K562 (cell line): Measurements from ENCODE around the gene ETS2. TPM values are rescaled to one million over a fixed set of nuclear protein-coding genes. Genes with fewer than 3 reads are reported as not detected.
A peak's percentile ranks its signal among the peaks of the same experiment; 100 is the strongest.

ENCODE experiments used
- CBFB ChIP-seq: sonication (generic); formaldehyde crosslinking; IDR thresholded peaks from 2 replicates; pipeline ENCODE4 v1.4.0; 2020; ENCODE audit warnings: mild to moderate bottlenecking, missing genetic modification reagents
- DIDO1 ChIP-seq: fragments of 450-650 bp; IDR thresholded peaks from 2 replicates; pipeline ENCODE4 v1.6.1; 2016; ENCODE audit warnings: low read depth, missing biosample characterization, missing genetic modification characterization
- ETV6 ChIP-seq, 3 experiments: fragments of 150-350 bp in 1 of 3; sonication (generic) in 1 of 3; formaldehyde crosslinking in 1 of 3; IDR thresholded peaks; 2 replicates each; pipeline versions ENCODE4 v1.6.1 to v1.8.0; 2014 to 2022; ENCODE audit warnings: borderline replicate concordance in 2 of 3, low read depth in 2 of 3, antibody characterized with exemption in 1 of 3, low read length in 1 of 3, mild to moderate bottlenecking in 1 of 3, missing genetic modification reagents in 1 of 3
- EZH2 ChIP-seq: IDR thresholded peaks from 2 replicates; pipeline ENCODE4 v1.6.1; 2012; ENCODE audit warnings: low read depth, mild to moderate bottlenecking, inconsistent platforms, low read length, borderline replicate concordance
- IFI16 ChIP-seq: fragments of 250-450 bp; sonication (Bioruptor Pico); IDR thresholded peaks from 2 replicates; pipeline ENCODE4 v2.1.2; 2022; ENCODE audit warnings: mild to moderate bottlenecking, inconsistent platforms
- NCOA1 ChIP-seq: fragments of 450-650 bp; IDR thresholded peaks from 2 replicates; pipeline ENCODE4 v1.6.1; 2016; ENCODE audit warnings: low read depth
- NCOA4 ChIP-seq: fragments of 450-650 bp; IDR thresholded peaks from 2 replicates; pipeline ENCODE4 v1.6.1; 2018; ENCODE audit warnings: mild to moderate bottlenecking; ENCODE audit not compliant: partially characterized antibody
- NELFE ChIP-seq: IDR thresholded peaks from 2 replicates; pipeline ENCODE4 v1.6.1; 2011; ENCODE audit warnings: mild to moderate bottlenecking; ENCODE audit not compliant: insufficient read depth, insufficient read length
- POLR2AphosphoS5 ChIP-seq: IDR thresholded peaks from 2 replicates; pipeline ENCODE4 v1.6.1; 2011; ENCODE audit warnings: mild to moderate bottlenecking, low read depth, low read length, moderate library complexity; ENCODE audit not compliant: control insufficient read depth, insufficient read depth
- RBM15 ChIP-seq: fragments of 200-400 bp; formaldehyde crosslinking; IDR thresholded peaks from 2 replicates; pipeline ENCODE4 v1.6.1; 2018; ENCODE audit warnings: mild to moderate bottlenecking, low read length, moderate library complexity; ENCODE audit not compliant: insufficient read depth
- RFX7 ChIP-seq: fragments of 250-450 bp; sonication (Bioruptor Pico); IDR thresholded peaks from 2 replicates; pipeline ENCODE4 v1.5.1; 2021; ENCODE audit warnings: mild to moderate bottlenecking
- SETDB1 ChIP-seq: IDR thresholded peaks from one replicate; pipeline ENCODE4 v1.6.1; 2012; ENCODE audit warnings: low read length, control low read depth, inconsistent platforms
- TAF7 ChIP-seq: fragments of 450-650 bp; IDR thresholded peaks from 2 replicates; pipeline ENCODE4 v1.6.1; 2016; ENCODE audit warnings: missing genetic modification characterization, missing compliant biosample characterization
- TAF9B ChIP-seq: fragments of 450-650 bp; IDR thresholded peaks from 2 replicates; pipeline ENCODE4 v1.6.1; 2018; ENCODE audit warnings: mild to moderate bottlenecking; ENCODE audit not compliant: partially characterized antibody
- WHSC1 ChIP-seq: IDR thresholded peaks from one replicate; pipeline ENCODE4 v1.6.1; 2012; ENCODE audit warnings: low read length, control low read depth, inconsistent platforms
- ZBTB17 ChIP-seq: fragments of 450-650 bp; formaldehyde crosslinking; IDR thresholded peaks from 2 replicates; pipeline ENCODE4 v1.4.0; 2020; ENCODE audit warnings: mild to moderate bottlenecking
- ZNF780A ChIP-seq: fragments of 250-450 bp; sonication (Bioruptor Pico); IDR thresholded peaks from 2 replicates; pipeline ENCODE4 v1.5.0; 2021; ENCODE audit warnings: mild to moderate bottlenecking
- ZNF830 ChIP-seq: fragments of 250-450 bp; sonication (Bioruptor Pico); IDR thresholded peaks from 2 replicates; pipeline ENCODE4 v1.5.0; 2021; ENCODE audit warnings: mild to moderate bottlenecking
- polyA plus RNA-seq, 8 experiments: library from polyadenylated mRNA; depleted of rRNA in 4 of 8; stranded (reverse) in 5 of 8; unstranded in 3 of 8; fragments of >200 nt; fragmentation: Nextera tagmentation in 2 of 8; fragmentation: Illumina TruSeq in 1 of 8; extraction: Ambion mirVana in 2 of 8; extraction: Trizol in 1 of 8; gene quantifications; 2 replicates each; pipeline versions ENCODE4 v1.2.1 to v1.2.3, GENCODE V29; 2011 to 2014; ENCODE audit warnings: inconsistent platforms in 1 of 8, missing spikeins in 1 of 8
- total RNA-seq, 7 experiments: library from RNA; depleted of rRNA in 6 of 7; stranded (reverse); fragments of >200 nt in 6 of 7; fragmentation: Illumina TruSeq in 2 of 7; extraction: Trizol in 2 of 7; gene quantifications; 2 replicates each; pipeline versions ENCODE4 v1.2.1 to v1.2.3, GENCODE V29; 2011 to 2021; ENCODE audit warnings: low replicate concordance in 1 of 7
- TF ChIP-seq, protein P1 (sequence below): fragments of 450-650 bp; IDR thresholded peaks from 2 replicates; pipeline ENCODE4 v1.6.1; 2014; ENCODE audit warnings: low read depth, mild to moderate bottlenecking, moderate library complexity, borderline replicate concordance
- TF ChIP-seq, protein P2 (sequence below): sonication (generic); formaldehyde crosslinking; IDR thresholded peaks from 2 replicates; pipeline ENCODE4 v1.8.0; 2023; ENCODE audit warnings: missing genetic modification reagents, mild to moderate bottlenecking, borderline replicate concordance
- TF ChIP-seq, protein P3 (sequence below): fragments of 250-450 bp; sonication (Bioruptor Pico); IDR thresholded peaks from 2 replicates; pipeline ENCODE4 v1.4.0; 2020; ENCODE audit warnings: mild to moderate bottlenecking, moderate library complexity

ETS2 gene
- total and polyA plus RNA-seq, 9 of the 15 experiments (the other 6 are each of a cell fraction or from before 2014, with no cell fraction given), result 1.7 to 24.4 (median 12.2) TPM

DNA sequence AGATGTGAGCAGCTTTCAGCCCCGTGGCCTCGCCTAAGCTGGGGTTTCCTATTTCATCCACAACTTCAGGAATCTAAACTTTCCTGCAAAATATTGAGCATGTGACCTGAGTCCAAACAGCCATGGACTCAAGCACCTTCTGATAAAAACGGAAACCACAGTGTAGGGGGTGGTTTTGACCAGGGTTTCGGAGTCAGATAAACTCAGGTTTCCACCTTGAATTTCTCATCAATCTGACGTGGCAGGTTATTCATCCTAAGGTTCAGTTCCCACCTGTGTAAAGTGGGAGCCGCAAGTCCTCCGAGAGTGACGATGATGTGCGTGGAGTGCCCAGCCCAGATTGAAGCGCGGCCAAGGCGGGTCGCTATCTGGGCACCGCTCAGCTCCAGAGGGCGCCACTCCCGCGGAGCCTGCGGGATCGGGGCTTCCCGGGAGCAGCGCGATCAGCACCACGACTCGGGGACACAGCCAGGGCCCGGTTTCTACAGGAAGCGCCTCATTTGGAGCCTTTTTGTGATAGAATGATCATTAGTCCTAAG lies 871 bp upstream of the ETS2 start (continued):
- TF ChIP-seq POLR2AphosphoS5 (no peak), RFX7 (CRISPR knock-in tag) (no peak), RBM15 (no peak), ZNF830 (CRISPR knock-in tag) (no peak), SETDB1 (no peak), IFI16 (CRISPR knock-in tag) (no peak), ETV6 (IDR thresholded peaks at IDR 0.05; ENCODE audit: borderline replicate concordance in 1 of 2, low read depth in 2 of 2, low read length in 1 of 2) (no peak; a peak in 1 of 4 replicates), ETV6 (CRISPR knock-in tag; IDR thresholded peaks at IDR 0.05; ENCODE audit: borderline replicate concordance) (no peak), TAF7 (no peak), ZBTB17 (no peak; the same call in 1 of the 2 replicates), EZH2 (no peak), DIDO1 (tag) (no peak), WHSC1 (no peak), NCOA1 (no peak), ZNF780A (CRISPR knock-in tag) (no peak), CBFB (CRISPR knock-in tag) (no peak), NCOA4 (no peak), NELFE (no peak), TAF9B (no peak)
- TF ChIP-seq, protein P1, sequence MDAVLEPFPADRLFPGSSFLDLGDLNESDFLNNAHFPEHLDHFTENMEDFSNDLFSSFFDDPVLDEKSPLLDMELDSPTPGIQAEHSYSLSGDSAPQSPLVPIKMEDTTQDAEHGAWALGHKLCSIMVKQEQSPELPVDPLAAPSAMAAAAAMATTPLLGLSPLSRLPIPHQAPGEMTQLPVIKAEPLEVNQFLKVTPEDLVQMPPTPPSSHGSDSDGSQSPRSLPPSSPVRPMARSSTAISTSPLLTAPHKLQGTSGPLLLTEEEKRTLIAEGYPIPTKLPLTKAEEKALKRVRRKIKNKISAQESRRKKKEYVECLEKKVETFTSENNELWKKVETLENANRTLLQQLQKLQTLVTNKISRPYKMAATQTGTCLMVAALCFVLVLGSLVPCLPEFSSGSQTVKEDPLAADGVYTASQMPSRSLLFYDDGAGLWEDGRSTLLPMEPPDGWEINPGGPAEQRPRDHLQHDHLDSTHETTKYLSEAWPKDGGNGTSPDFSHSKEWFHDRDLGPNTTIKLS, result 0 out of 2 replicates have a peak, but pooled peaks have one; percentile 30
- TF ChIP-seq, protein P2, sequence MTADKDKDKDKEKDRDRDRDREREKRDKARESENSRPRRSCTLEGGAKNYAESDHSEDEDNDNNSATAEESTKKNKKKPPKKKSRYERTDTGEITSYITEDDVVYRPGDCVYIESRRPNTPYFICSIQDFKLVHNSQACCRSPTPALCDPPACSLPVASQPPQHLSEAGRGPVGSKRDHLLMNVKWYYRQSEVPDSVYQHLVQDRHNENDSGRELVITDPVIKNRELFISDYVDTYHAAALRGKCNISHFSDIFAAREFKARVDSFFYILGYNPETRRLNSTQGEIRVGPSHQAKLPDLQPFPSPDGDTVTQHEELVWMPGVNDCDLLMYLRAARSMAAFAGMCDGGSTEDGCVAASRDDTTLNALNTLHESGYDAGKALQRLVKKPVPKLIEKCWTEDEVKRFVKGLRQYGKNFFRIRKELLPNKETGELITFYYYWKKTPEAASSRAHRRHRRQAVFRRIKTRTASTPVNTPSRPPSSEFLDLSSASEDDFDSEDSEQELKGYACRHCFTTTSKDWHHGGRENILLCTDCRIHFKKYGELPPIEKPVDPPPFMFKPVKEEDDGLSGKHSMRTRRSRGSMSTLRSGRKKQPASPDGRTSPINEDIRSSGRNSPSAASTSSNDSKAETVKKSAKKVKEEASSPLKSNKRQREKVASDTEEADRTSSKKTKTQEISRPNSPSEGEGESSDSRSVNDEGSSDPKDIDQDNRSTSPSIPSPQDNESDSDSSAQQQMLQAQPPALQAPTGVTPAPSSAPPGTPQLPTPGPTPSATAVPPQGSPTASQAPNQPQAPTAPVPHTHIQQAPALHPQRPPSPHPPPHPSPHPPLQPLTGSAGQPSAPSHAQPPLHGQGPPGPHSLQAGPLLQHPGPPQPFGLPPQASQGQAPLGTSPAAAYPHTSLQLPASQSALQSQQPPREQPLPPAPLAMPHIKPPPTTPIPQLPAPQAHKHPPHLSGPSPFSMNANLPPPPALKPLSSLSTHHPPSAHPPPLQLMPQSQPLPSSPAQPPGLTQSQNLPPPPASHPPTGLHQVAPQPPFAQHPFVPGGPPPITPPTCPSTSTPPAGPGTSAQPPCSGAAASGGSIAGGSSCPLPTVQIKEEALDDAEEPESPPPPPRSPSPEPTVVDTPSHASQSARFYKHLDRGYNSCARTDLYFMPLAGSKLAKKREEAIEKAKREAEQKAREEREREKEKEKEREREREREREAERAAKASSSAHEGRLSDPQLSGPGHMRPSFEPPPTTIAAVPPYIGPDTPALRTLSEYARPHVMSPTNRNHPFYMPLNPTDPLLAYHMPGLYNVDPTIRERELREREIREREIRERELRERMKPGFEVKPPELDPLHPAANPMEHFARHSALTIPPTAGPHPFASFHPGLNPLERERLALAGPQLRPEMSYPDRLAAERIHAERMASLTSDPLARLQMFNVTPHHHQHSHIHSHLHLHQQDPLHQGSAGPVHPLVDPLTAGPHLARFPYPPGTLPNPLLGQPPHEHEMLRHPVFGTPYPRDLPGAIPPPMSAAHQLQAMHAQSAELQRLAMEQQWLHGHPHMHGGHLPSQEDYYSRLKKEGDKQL (CRISPR knock-in tag), result peak; percentile 79; the same call in 1 of the 2 replicates
- TF ChIP-seq, protein P3, sequence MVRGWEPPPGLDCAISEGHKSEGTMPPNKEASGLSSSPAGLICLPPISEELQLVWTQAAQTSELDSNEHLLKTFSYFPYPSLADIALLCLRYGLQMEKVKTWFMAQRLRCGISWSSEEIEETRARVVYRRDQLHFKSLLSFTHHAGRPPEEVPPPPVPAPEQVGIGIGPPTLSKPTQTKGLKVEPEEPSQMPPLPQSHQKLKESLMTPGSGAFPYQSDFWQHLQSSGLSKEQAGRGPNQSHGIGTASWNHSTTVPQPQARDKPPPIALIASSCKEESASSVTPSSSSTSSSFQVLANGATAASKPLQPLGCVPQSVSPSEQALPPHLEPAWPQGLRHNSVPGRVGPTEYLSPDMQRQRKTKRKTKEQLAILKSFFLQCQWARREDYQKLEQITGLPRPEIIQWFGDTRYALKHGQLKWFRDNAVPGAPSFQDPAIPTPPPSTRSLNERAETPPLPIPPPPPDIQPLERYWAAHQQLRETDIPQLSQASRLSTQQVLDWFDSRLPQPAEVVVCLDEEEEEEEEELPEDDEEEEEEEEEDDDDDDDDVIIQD (CRISPR knock-in tag), result no peak
